ENCODE data around the gene MLF2. TPM values are rescaled to one million over a fixed set of nuclear protein-coding genes. Genes with fewer than 3 reads are reported as not detected.

The MLF2 gene
- total and polyA plus RNA-seq, 10 of the 15 experiments (the other 5 are each of a cell fraction or from before 2014, with no cell fraction given): 13.5 to 222 (median 130) TPM

GRCh38 chr12:6723607-6724408 is 29.1 kb downstream of the MLF2 start, which contains the start of gene COPS7A (continued):
- TF ChIP-seq, protein P1, sequence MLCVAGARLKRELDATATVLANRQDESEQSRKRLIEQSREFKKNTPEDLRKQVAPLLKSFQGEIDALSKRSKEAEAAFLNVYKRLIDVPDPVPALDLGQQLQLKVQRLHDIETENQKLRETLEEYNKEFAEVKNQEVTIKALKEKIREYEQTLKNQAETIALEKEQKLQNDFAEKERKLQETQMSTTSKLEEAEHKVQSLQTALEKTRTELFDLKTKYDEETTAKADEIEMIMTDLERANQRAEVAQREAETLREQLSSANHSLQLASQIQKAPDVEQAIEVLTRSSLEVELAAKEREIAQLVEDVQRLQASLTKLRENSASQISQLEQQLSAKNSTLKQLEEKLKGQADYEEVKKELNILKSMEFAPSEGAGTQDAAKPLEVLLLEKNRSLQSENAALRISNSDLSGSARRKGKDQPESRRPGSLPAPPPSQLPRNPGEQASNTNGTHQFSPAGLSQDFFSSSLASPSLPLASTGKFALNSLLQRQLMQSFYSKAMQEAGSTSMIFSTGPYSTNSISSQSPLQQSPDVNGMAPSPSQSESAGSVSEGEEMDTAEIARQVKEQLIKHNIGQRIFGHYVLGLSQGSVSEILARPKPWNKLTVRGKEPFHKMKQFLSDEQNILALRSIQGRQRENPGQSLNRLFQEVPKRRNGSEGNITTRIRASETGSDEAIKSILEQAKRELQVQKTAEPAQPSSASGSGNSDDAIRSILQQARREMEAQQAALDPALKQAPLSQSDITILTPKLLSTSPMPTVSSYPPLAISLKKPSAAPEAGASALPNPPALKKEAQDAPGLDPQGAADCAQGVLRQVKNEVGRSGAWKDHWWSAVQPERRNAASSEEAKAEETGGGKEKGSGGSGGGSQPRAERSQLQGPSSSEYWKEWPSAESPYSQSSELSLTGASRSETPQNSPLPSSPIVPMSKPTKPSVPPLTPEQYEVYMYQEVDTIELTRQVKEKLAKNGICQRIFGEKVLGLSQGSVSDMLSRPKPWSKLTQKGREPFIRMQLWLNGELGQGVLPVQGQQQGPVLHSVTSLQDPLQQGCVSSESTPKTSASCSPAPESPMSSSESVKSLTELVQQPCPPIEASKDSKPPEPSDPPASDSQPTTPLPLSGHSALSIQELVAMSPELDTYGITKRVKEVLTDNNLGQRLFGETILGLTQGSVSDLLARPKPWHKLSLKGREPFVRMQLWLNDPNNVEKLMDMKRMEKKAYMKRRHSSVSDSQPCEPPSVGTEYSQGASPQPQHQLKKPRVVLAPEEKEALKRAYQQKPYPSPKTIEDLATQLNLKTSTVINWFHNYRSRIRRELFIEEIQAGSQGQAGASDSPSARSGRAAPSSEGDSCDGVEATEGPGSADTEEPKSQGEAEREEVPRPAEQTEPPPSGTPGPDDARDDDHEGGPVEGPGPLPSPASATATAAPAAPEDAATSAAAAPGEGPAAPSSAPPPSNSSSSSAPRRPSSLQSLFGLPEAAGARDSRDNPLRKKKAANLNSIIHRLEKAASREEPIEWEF (IDR thresholded peaks at IDR 0.05; ENCODE audit: insufficient replicate concordance, low read depth, low read length): peak; percentile 92
- TF ChIP-seq CREM (IDR thresholded peaks at IDR 0.05; ENCODE audit: low read depth) (peak; percentile 98), YY1 (IDR thresholded peaks at IDR 0.05; ENCODE audit: low read depth, low read length) (peak; percentile 81)
- TF ChIP-seq, protein P2, sequence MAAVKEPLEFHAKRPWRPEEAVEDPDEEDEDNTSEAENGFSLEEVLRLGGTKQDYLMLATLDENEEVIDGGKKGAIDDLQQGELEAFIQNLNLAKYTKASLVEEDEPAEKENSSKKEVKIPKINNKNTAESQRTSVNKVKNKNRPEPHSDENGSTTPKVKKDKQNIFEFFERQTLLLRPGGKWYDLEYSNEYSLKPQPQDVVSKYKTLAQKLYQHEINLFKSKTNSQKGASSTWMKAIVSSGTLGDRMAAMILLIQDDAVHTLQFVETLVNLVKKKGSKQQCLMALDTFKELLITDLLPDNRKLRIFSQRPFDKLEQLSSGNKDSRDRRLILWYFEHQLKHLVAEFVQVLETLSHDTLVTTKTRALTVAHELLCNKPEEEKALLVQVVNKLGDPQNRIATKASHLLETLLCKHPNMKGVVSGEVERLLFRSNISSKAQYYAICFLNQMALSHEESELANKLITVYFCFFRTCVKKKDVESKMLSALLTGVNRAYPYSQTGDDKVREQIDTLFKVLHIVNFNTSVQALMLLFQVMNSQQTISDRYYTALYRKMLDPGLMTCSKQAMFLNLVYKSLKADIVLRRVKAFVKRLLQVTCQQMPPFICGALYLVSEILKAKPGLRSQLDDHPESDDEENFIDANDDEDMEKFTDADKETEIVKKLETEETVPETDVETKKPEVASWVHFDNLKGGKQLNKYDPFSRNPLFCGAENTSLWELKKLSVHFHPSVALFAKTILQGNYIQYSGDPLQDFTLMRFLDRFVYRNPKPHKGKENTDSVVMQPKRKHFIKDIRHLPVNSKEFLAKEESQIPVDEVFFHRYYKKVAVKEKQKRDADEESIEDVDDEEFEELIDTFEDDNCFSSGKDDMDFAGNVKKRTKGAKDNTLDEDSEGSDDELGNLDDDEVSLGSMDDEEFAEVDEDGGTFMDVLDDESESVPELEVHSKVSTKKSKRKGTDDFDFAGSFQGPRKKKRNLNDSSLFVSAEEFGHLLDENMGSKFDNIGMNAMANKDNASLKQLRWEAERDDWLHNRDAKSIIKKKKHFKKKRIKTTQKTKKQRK (IDR thresholded peaks at IDR 0.05; ENCODE audit: low read depth, low read length): no peak

Data from GM12878 (cell line).